ENCODE measurements around the gene PADI1.
A peak's percentile ranks its signal among the peaks of the same experiment; 100 is the strongest.

Gene PADI1

GRCh38 chr1:17211377-17211776 is 6.4 kb downstream of the PADI1 start:
- TF ChIP-seq GATA1 (IDR thresholded peaks at IDR 0.05; ENCODE audit: low read depth, low read length) = no peak
- no peak for TF ChIP-seq POLR2A (IDR thresholded peaks at IDR 0.05; ENCODE audit: low read length)
- DNase-seq = no peak

DNA sequence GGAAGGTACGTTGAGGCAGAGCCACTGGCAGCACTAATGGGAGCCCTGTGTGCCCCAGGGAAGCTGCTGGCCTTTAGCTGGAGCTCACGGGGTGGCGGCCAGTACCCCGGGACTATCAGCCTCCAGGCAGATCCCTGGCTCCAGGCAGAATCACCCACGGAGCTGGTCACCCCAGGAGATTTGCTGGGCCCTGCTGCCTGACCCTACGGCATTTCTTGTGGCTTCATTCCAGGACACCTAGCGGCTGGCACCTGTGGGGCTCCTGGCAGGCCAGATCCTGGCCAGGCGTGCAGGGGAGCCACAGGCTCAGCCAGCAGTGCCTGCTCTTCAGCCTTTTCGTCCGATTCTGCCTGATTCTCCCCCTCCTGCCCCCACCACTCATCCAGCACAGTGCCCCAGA is 7.1 kb downstream of the PADI1 start:
- DNase-seq = no peak
- TF ChIP-seq POLR2A (IDR thresholded peaks at IDR 0.05; ENCODE audit: low read length) (no peak), GATA1 (IDR thresholded peaks at IDR 0.05; ENCODE audit: low read depth, low read length) (no peak)

DNA sequence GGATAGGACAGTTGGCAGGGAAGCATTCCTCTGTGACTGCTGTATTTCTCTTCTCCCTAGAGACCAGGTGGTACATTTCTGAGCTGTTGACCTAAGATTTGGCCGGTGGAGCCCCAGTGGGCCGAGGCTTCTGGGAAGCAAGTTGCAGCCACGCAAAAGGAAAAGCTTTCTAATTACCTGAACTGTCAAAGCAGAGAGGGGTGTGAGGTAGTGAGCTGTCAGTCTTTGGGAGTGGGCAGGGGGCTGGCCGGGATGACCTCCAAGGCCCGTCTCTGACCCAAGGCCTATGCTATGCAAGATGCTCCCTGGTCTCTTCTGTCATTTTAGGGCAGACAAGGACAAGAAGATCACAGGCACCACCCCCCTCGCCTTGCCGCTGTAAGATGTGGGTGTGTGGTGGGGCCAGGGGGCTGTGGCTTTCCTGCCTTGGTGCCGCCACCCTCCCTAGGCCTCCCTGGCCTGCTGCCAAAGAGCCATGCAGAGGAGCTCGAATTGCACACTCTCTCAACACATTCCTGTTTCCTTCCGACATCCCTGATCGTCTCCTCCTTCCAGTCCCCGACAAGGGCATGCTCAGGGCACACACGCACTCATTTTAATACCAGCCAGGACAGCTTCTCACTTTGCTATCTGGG is 7.7 kb downstream of the PADI1 start:
- no peak for TF ChIP-seq GATA1 (IDR thresholded peaks at IDR 0.05; ENCODE audit: low read depth, low read length)
- TF ChIP-seq POLR2A (IDR thresholded peaks at IDR 0.05; ENCODE audit: low read length) = no peak
- DNase-seq = peak; percentile 63 to 64

- peak; percentile 21 to 41 for DNase-seq
- no peak for TF ChIP-seq POLR2A (IDR thresholded peaks at IDR 0.05; ENCODE audit: low read length)
- TF ChIP-seq GATA1 (IDR thresholded peaks at IDR 0.05; ENCODE audit: low read depth, low read length) = no peak
These were observed 8.3 kb downstream of the PADI1 start for GRCh38 chr1:17213148-17213781.

DNA sequence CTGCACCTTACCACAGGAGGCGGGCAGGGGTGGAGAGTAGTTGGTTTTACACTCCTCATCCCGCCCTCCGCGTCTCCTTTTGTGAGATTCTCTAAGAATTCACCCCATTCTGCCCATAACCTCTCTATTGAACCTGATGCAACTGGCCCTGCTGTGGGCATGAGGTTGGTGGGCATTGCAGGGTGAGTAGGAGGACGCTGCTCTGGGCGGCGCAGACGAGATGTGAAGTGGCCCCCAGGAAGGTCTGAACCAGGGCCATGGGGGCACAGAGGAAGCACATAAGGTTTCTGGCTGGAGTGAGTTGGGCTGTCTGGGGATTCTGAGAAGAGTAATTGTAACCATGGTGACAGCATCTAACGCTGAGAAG is 8.8 kb downstream of the PADI1 start:
- no peak for DNase-seq
- TF ChIP-seq POLR2A (IDR thresholded peaks at IDR 0.05; ENCODE audit: low read length) (no peak), GATA1 (IDR thresholded peaks at IDR 0.05; ENCODE audit: low read depth, low read length) (no peak)

- no peak for DNase-seq
- TF ChIP-seq POLR2A (IDR thresholded peaks at IDR 0.05; ENCODE audit: low read length) = no peak
- TF ChIP-seq GATA1 (IDR thresholded peaks at IDR 0.05; ENCODE audit: low read depth, low read length) = no peak
These were observed 10.1 kb downstream of the PADI1 start for GRCh38 chr1:17214876-17215544.

- no peak for TF ChIP-seq GATA1 (IDR thresholded peaks at IDR 0.05; ENCODE audit: low read depth, low read length)
- TF ChIP-seq POLR2A (IDR thresholded peaks at IDR 0.05; ENCODE audit: low read length) = no peak
- no peak for DNase-seq
These were observed 10.6 kb downstream of the PADI1 start for GRCh38 chr1:17215545-17215890.

DNA sequence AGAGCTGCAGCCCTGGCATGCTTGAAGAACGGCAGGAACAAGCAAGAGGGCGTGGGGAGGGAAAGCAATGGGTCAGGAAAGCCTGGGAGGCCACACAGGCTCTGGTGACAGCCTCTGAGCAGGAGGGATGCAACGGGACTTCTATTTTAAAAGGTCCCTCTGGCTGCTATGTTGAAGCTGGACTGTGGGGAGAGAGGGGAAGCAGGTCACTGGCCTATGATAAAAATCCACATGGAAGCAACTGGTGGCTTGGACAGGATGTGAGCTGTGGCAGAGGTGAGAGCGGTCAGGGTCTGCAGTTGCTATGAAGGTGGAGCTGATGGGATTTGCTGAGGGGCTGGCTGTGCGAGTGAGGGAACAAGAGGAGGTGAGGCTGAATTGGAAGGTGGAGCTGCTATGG is 11.2 kb downstream of the PADI1 start:
- TF ChIP-seq GATA1 (IDR thresholded peaks at IDR 0.05; ENCODE audit: low read depth, low read length) = no peak
- no peak for TF ChIP-seq POLR2A (IDR thresholded peaks at IDR 0.05; ENCODE audit: low read length)
- DNase-seq = no peak

- no peak for TF ChIP-seq GATA1 (IDR thresholded peaks at IDR 0.05; ENCODE audit: low read depth, low read length)
- TF ChIP-seq POLR2A (IDR thresholded peaks at IDR 0.05; ENCODE audit: low read length) = no peak
- DNase-seq = no peak
These were observed 12.7 kb downstream of the PADI1 start for GRCh38 chr1:17217607-17218006.

- TF ChIP-seq GATA1 (IDR thresholded peaks at IDR 0.05; ENCODE audit: low read depth, low read length) (no peak), POLR2A (IDR thresholded peaks at IDR 0.05; ENCODE audit: low read length) (no peak)
- DNase-seq = no peak
These were observed 14.0 kb downstream of the PADI1 start for GRCh38 chr1:17218939-17219338.

DNA sequence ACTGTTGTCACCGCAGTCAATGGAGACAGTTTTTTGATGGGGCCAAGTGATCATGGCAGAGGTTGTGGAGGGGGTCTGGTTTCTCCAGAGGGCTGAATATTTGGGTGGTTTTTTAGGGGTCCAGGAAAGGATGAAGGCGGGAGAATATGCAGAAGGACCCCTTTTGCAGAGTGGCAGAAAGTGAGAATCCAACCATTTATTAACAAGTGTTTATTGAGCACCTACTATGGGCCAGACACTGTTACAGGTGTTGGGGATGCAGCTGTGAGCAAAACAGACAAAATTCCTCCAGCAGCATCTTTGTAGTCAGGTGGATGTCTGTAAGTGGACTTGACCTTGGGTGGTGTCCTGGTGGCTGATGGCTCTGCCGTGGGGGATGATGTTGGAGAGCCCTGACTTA is 15.4 kb downstream of the PADI1 start:
- TF ChIP-seq POLR2A (IDR thresholded peaks at IDR 0.05; ENCODE audit: low read length) (no peak), GATA1 (IDR thresholded peaks at IDR 0.05; ENCODE audit: low read depth, low read length) (no peak)
- no peak for DNase-seq

GRCh38 chr1:17222557-17222956 is 17.6 kb downstream of the PADI1 start:
- no peak for DNase-seq
- no peak for TF ChIP-seq GATA1 (IDR thresholded peaks at IDR 0.05; ENCODE audit: low read depth, low read length)
- no peak for TF ChIP-seq POLR2A (IDR thresholded peaks at IDR 0.05; ENCODE audit: low read length)

DNA sequence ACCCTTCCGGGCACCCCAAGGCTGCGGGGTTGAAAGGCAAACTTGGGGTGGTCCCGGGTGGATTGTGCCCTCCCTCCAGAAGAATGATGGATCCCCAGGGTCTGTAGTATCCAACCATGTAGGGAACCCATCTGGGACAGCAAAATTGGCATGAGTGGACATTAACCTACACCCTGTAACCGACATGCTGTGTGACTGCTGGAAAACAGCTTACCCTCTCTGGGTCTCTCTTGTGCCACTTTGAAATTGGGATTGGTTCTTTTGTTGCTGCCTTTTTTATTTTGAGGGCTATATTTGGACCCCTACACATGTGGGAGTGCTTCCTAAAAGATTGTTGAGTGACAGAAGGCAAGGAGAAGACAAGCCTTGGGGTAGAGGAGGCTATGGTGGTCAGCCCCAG is 19.5 kb downstream of the PADI1 start:
- no peak for DNase-seq
- TF ChIP-seq GATA1 (IDR thresholded peaks at IDR 0.05; ENCODE audit: low read depth, low read length) (no peak), POLR2A (IDR thresholded peaks at IDR 0.05; ENCODE audit: low read length) (no peak)

- no peak for DNase-seq
- TF ChIP-seq POLR2A (IDR thresholded peaks at IDR 0.05; ENCODE audit: low read length) (no peak), GATA1 (IDR thresholded peaks at IDR 0.05; ENCODE audit: low read depth, low read length) (no peak)
These were observed 20.2 kb downstream of the PADI1 start for GRCh38 chr1:17225140-17225539.

- no peak for TF ChIP-seq POLR2A (IDR thresholded peaks at IDR 0.05; ENCODE audit: low read length)
- no peak for TF ChIP-seq GATA1 (IDR thresholded peaks at IDR 0.05; ENCODE audit: low read depth, low read length)
- DNase-seq = no peak
These were observed 22.5 kb downstream of the PADI1 start for GRCh38 chr1:17227358-17227915.

All from erythroblast (primary cell).